ENCODE results near the gene CDKAL1.

CDKAL1 gene

GRCh38 chr6:20652299-20653084 lies 118.2 kb downstream of the CDKAL1 start:
- Histone ChIP-seq H3K27me3 (replicated peaks; ENCODE audit: control insufficient read depth, insufficient read depth, low read length) (no peaks in the 10 kb centered on the region), H3K36me3 (ENCODE audit: control insufficient read depth, insufficient read depth, low read length) (no peaks in the 10 kb centered on the region), H3K4me3 (replicated peaks; ENCODE audit: low read depth, low read length) (no peak overlapping the region)
- no peak for TF ChIP-seq CTCF (IDR thresholded peaks at IDR 0.05; ENCODE audit: insufficient read depth, low read length, poor library complexity, severe bottlenecking)
- DNase-seq (ENCODE audit: extremely low read depth, insufficient read length), result no peak

- Histone ChIP-seq H3K4me3 (replicated peaks; ENCODE audit: low read depth, low read length) (no peak overlapping the region), H3K27me3 (replicated peaks; ENCODE audit: control insufficient read depth, insufficient read depth, low read length) (no peaks in the 10 kb centered on the region), H3K36me3 (ENCODE audit: control insufficient read depth, insufficient read depth, low read length) (no peaks in the 10 kb centered on the region)
- no peak for DNase-seq (ENCODE audit: extremely low read depth, insufficient read length)
- TF ChIP-seq CTCF (IDR thresholded peaks at IDR 0.05; ENCODE audit: insufficient read depth, low read length, poor library complexity, severe bottlenecking), result no peak
These were observed 118.8 kb downstream of the CDKAL1 start for GRCh38 chr6:20653085-20653479.

- Histone ChIP-seq H3K36me3 (ENCODE audit: control insufficient read depth, insufficient read depth, low read length) (no peaks in the 10 kb centered on the region), H3K27me3 (replicated peaks; ENCODE audit: control insufficient read depth, insufficient read depth, low read length) (no peaks in the 10 kb centered on the region), H3K4me3 (replicated peaks; ENCODE audit: low read depth, low read length) (no peak overlapping the region)
- DNase-seq (ENCODE audit: extremely low read depth, insufficient read length), result no peak
- TF ChIP-seq CTCF (IDR thresholded peaks at IDR 0.05; ENCODE audit: insufficient read depth, low read length, poor library complexity, severe bottlenecking), result no peak
These were observed 121.1 kb downstream of the CDKAL1 start for GRCh38 chr6:20655317-20655716.

GRCh38 chr6:20657274-20657800 lies 123.1 kb downstream of the CDKAL1 start:
- no peak for DNase-seq (ENCODE audit: extremely low read depth, insufficient read length)
- Histone ChIP-seq H3K4me3 (replicated peaks; ENCODE audit: low read depth, low read length) (no peak overlapping the region), H3K27me3 (replicated peaks; ENCODE audit: control insufficient read depth, insufficient read depth, low read length) (no peaks in the 10 kb centered on the region), H3K36me3 (ENCODE audit: control insufficient read depth, insufficient read depth, low read length) (no peaks in the 10 kb centered on the region)
- TF ChIP-seq CTCF (IDR thresholded peaks at IDR 0.05; ENCODE audit: insufficient read depth, low read length, poor library complexity, severe bottlenecking), result no peak

- H3K36me3 ChIP-seq (ENCODE audit: control insufficient read depth, insufficient read depth, low read length), result no peaks in the 10 kb centered on the region
- no peak overlapping the region for H3K4me3 ChIP-seq (replicated peaks; ENCODE audit: low read depth, low read length)
- no peak for TF ChIP-seq CTCF (IDR thresholded peaks at IDR 0.05; ENCODE audit: insufficient read depth, low read length, poor library complexity, severe bottlenecking)
- no peaks in the 10 kb centered on the region for H3K27me3 ChIP-seq (replicated peaks; ENCODE audit: control insufficient read depth, insufficient read depth, low read length)
- DNase-seq (ENCODE audit: extremely low read depth, insufficient read length), result no peak
These were observed 123.8 kb downstream of the CDKAL1 start for GRCh38 chr6:20658053-20658452.
